ENCODE results near the gene GC. TPM values are rescaled to one million over a fixed set of nuclear protein-coding genes. Genes with fewer than 3 reads are reported as not detected.

GC gene
- total and polyA plus RNA-seq, 2 donors = 1.5 TPM; not detected in 1

- H3K4me1 ChIP-seq (ENCODE audit: insufficient read depth) = no peaks in the 10 kb centered on the region
- no peak for DNase-seq (ENCODE audit: extremely low spot score)
- no peak overlapping the region for H3K4me3 ChIP-seq (ENCODE audit: low read depth, low read length)
- no peaks in the 10 kb centered on the region for H3K36me3 ChIP-seq (ENCODE audit: insufficient read depth)
- H3K27ac ChIP-seq (ENCODE audit: low read depth) = no peak overlapping the region
Observed at GRCh38 chr4:71784569-71785197, 804 bp upstream of the GC start.

DNA sequence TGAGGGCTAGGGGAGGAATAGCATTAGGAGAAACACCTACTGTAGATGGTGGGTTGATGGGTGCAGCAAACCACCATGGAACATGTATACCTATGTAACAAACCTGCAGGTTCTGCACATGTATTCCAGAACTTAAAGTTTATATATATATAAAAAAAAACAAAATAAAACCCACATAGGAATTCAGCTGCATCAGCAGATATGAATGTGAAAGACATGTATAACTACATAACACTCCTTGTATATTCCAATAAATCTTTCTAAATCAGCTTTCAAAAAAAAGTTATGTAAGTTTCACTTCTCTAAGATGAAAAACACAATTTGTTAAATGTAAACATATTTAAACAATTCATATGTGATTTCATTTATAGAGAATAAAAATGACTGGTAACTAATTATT is 6.0 kb downstream of the GC start:
- H3K4me1 ChIP-seq (ENCODE audit: insufficient read depth) = no peaks in the 10 kb centered on the region
- DNase-seq (ENCODE audit: extremely low spot score) = no peak
- H3K4me3 ChIP-seq (ENCODE audit: low read depth, low read length) = no peak overlapping the region
- no peak overlapping the region for H3K27ac ChIP-seq (ENCODE audit: low read depth)
- H3K36me3 ChIP-seq (ENCODE audit: insufficient read depth) = no peaks in the 10 kb centered on the region

- H3K4me3 ChIP-seq (ENCODE audit: low read depth, low read length) = no peak overlapping the region
- H3K36me3 ChIP-seq (ENCODE audit: insufficient read depth) = no peaks in the 10 kb centered on the region
- H3K27ac ChIP-seq (ENCODE audit: low read depth) = no peak overlapping the region
- DNase-seq (ENCODE audit: extremely low spot score) = no peak
- WGBS = 94% methylated on average over 2 of the region's 2 CpGs
- H3K4me1 ChIP-seq (ENCODE audit: insufficient read depth) = no peaks in the 10 kb centered on the region
Observed at GRCh38 chr4:71775449-71775848, 8.4 kb downstream of the GC start.

DNA sequence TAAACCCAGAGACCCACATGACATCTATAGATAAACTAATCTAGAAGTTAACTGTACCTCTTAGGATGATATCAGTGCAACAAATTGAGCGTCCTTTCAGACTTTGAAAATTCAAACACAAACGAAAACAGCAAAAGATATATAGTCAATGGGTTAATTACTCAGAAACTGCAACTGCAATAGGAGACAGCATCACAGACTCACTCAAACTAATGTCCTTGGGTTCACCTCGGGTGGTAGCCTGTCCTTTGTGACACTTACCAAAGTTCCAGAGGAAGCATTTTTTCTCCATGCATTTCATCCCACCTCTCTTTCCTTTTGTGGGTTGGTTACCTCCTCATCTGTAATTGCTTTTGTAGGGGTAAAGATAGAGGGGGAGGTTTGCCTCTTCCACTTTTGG is 9.7 kb downstream of the GC start:
- WGBS = 56% methylated on average over 3 of the region's 3 CpGs

GRCh38 chr4:71773004-71773403 is 10.9 kb downstream of the GC start:
- H3K4me3 ChIP-seq (ENCODE audit: low read depth, low read length) = no peak overlapping the region
- H3K36me3 ChIP-seq (ENCODE audit: insufficient read depth) = no peaks in the 10 kb centered on the region
- no peak for DNase-seq (ENCODE audit: extremely low spot score)
- H3K4me1 ChIP-seq (ENCODE audit: insufficient read depth) = no peaks in the 10 kb centered on the region
- no peak overlapping the region for H3K27ac ChIP-seq (ENCODE audit: low read depth)
- 72% methylated on average over 2 of the region's 2 CpGs for WGBS

More for the DNA sequence above, 9.7 kb downstream of the GC start:
- no peak for DNase-seq (ENCODE audit: extremely low spot score)
- Histone ChIP-seq H3K4me1 (ENCODE audit: insufficient read depth) (no peaks in the 10 kb centered on the region), H3K36me3 (ENCODE audit: insufficient read depth) (no peaks in the 10 kb centered on the region), H3K27ac (ENCODE audit: low read depth) (no peak overlapping the region), H3K4me3 (ENCODE audit: low read depth, low read length) (no peak overlapping the region)

GRCh38 chr4:71772592-71772991 is 11.3 kb downstream of the GC start:
- H3K4me3 ChIP-seq (ENCODE audit: low read depth, low read length) = no peak overlapping the region
- H3K4me1 ChIP-seq (ENCODE audit: insufficient read depth) = no peaks in the 10 kb centered on the region
- no peaks in the 10 kb centered on the region for H3K36me3 ChIP-seq (ENCODE audit: insufficient read depth)
- H3K27ac ChIP-seq (ENCODE audit: low read depth) = no peak overlapping the region
- no peak for DNase-seq (ENCODE audit: extremely low spot score)

DNA sequence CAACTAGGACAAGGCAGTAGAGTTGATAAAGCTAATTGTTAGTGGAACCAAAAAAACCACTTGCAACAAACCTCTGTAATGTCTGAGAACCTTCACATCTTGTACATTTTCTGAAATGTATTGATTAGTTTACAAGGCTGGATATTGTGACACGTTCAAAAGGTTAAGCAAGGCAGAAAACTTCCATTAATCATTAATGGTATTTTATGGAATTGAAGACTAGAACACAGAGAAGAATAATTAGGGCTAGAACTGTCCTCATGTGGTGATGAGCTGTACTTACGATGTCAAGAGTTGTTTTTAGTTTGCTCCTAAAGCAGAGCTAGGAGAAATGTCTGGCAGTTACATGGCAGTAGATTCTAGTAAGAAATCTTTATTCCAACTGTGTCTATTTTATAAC is 12.3 kb downstream of the GC start:
- Histone ChIP-seq H3K4me3 (ENCODE audit: low read depth, low read length) (no peak overlapping the region), H3K36me3 (ENCODE audit: insufficient read depth) (no peaks in the 10 kb centered on the region), H3K4me1 (ENCODE audit: insufficient read depth) (no peaks in the 10 kb centered on the region), H3K27ac (ENCODE audit: low read depth) (no peak overlapping the region)
- 50% methylated on average over 2 of the region's 2 CpGs for WGBS
- DNase-seq (ENCODE audit: extremely low spot score) = no peak

- no peaks in the 10 kb centered on the region for H3K4me1 ChIP-seq (ENCODE audit: insufficient read depth)
- WGBS = 88% methylated on average over 3 of the region's 3 CpGs
- DNase-seq (ENCODE audit: extremely low spot score) = no peak
- H3K4me3 ChIP-seq (ENCODE audit: low read depth, low read length) = no peak overlapping the region
- H3K36me3 ChIP-seq (ENCODE audit: insufficient read depth) = no peaks in the 10 kb centered on the region
- H3K27ac ChIP-seq (ENCODE audit: low read depth) = no peak overlapping the region
Observed at GRCh38 chr4:71769434-71769833, 14.4 kb downstream of the GC start.

- no peak for DNase-seq (ENCODE audit: extremely low spot score)
- Histone ChIP-seq H3K36me3 (ENCODE audit: insufficient read depth) (no peaks in the 10 kb centered on the region), H3K4me1 (ENCODE audit: insufficient read depth) (no peaks in the 10 kb centered on the region), H3K4me3 (ENCODE audit: low read depth, low read length) (no peak overlapping the region), H3K27ac (ENCODE audit: low read depth) (no peak overlapping the region)
- WGBS = 75% methylated on average over 7 of the region's 7 CpGs
Observed at GRCh38 chr4:71768123-71768522, 15.8 kb downstream of the GC start.

- Histone ChIP-seq H3K4me3 (ENCODE audit: low read depth, low read length) (no peak overlapping the region), H3K4me1 (ENCODE audit: insufficient read depth) (no peaks in the 10 kb centered on the region), H3K27ac (ENCODE audit: low read depth) (no peak overlapping the region), H3K36me3 (ENCODE audit: insufficient read depth) (no peaks in the 10 kb centered on the region)
- no peak for DNase-seq (ENCODE audit: extremely low spot score)
- WGBS = 21% methylated on average over 2 of the region's 2 CpGs
Observed at GRCh38 chr4:71765821-71766383, 18.0 kb downstream of the GC start.

GRCh38 chr4:71765350-71765749 is 18.5 kb downstream of the GC start:
- Histone ChIP-seq H3K4me1 (ENCODE audit: insufficient read depth) (no peaks in the 10 kb centered on the region), H3K27ac (ENCODE audit: low read depth) (no peak overlapping the region), H3K36me3 (ENCODE audit: insufficient read depth) (no peaks in the 10 kb centered on the region), H3K4me3 (ENCODE audit: low read depth, low read length) (no peak overlapping the region)
- WGBS = 47% methylated on average over 4 of the region's 4 CpGs
- DNase-seq (ENCODE audit: extremely low spot score) = no peak

DNA sequence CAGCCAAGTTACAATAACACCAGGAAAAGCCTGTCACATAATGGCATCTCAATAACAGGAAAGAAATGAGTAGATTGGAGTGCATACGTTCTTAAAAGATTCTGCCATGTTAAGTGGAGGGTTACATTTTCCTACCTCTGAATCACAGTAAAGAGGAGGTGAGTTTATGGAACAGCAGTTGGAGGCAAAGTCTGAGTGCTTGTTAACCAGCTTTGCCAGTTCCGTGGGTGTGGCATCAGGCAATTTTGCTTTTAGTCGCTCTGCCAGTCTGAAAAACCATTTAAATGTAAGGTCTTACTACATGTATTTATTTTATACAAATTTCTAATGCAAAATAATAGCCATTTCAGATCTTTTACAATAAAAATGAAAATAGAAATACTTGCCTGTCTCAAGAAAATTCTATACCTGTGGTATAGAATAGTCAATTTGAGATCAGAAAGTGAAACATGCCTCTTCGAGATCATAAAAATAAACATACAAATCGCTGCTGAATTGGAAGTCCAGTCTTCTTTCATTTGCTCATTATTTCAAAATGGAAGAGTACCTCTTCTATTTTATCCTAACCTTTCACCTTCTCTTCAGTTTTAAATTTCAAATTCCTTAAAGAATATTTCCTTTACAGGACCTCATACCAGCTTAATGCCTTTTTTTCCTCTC is 31.4 kb downstream of the GC start:
- no peak for DNase-seq (ENCODE audit: extremely low spot score)
- WGBS = 79% methylated on average over 5 of the region's 5 CpGs
- Histone ChIP-seq H3K4me3 (ENCODE audit: low read depth, low read length) (no peak overlapping the region), H3K27ac (ENCODE audit: low read depth) (no peak overlapping the region), H3K36me3 (ENCODE audit: insufficient read depth) (no peaks in the 10 kb centered on the region), H3K4me1 (ENCODE audit: insufficient read depth) (no peaks in the 10 kb centered on the region)

GRCh38 chr4:71749008-71749594 is 34.8 kb downstream of the GC start:
- no peaks in the 10 kb centered on the region for H3K36me3 ChIP-seq (ENCODE audit: insufficient read depth)
- H3K4me3 ChIP-seq (ENCODE audit: low read depth, low read length) = no peak overlapping the region
- DNase-seq (ENCODE audit: extremely low spot score) = no peak
- no peak overlapping the region for H3K27ac ChIP-seq (ENCODE audit: low read depth)
- WGBS = 78% methylated on average over 4 of the region's 4 CpGs
- H3K4me1 ChIP-seq (ENCODE audit: insufficient read depth) = no peaks in the 10 kb centered on the region

- WGBS = 83% methylated on average over 3 of the region's 3 CpGs
- H3K4me3 ChIP-seq (ENCODE audit: low read depth, low read length) = no peak overlapping the region
- no peak for DNase-seq (ENCODE audit: extremely low spot score)
- H3K27ac ChIP-seq (ENCODE audit: low read depth) = no peak overlapping the region
- no peaks in the 10 kb centered on the region for H3K4me1 ChIP-seq (ENCODE audit: insufficient read depth)
- H3K36me3 ChIP-seq (ENCODE audit: insufficient read depth) = no peaks in the 10 kb centered on the region
Observed at GRCh38 chr4:71746379-71746778, 37.5 kb downstream of the GC start.

All from urinary bladder (tissue), 4 donors.